ENCODE measurements around the gene CCDC7. TPM values are rescaled to one million over a fixed set of nuclear protein-coding genes. Genes with fewer than 3 reads are reported as not detected.
"Not testable (repeated sequence)": the region's sequence is repeated elsewhere in the genome, so short reads cannot be mapped to it uniquely, and the experiment has no call there.

CCDC7 gene
- total RNA-seq: 10 to 100 TPM; 11.2 to 36.5 (median 14.2) TPM
- long read RNA-seq, donor 1: 0 reads
- long read RNA-seq, donor 2, partial matches to known transcripts: 1 of 1 reads
- long read RNA-seq, donor 2, other reads (novel, unspliced or antisense): 0 of 1 reads

- no peaks in the 10 kb centered on the region for H3K9me3 ChIP-seq
- H3K36me3 ChIP-seq (ENCODE audit: low read depth): no peaks in the 10 kb centered on the region
- ATAC-seq (peak; percentile 99), DNase-seq (peak; percentile 90 to 94 (median 91))
- H3K4me3 ChIP-seq: peak within 1 kb of the TSS; percentile 36
- TF ChIP-seq CTCF (IDR thresholded peaks at IDR 0.05): peak; percentile 59
- intact Hi-C loops (cut with DNase I, micrococcal nuclease): loop anchor here (5.0 to 10.0 kb wide), 2 partner anchors 61 to 69 kb away; no protein-coding TSS in a partner anchor
- no peaks in the 10 kb centered on the region for H3K4me1 ChIP-seq (ENCODE audit: low read depth)
Measured at GRCh38 chr10:32445740-32446535, at the start of gene CCDC7. TSS of gene CCDC7 (plus strand) at chr10:32446140. CDS start at chr10:32451643, 5,503 bp downstream.

- H3K36me3 ChIP-seq (ENCODE audit: low read depth); H3K4me3 ChIP-seq; DNase-seq; ATAC-seq; H3K9me3 ChIP-seq; H3K4me1 ChIP-seq (ENCODE audit: low read depth); intact Hi-C loops (cut with DNase I, micrococcal nuclease): not testable (repeated sequence)
Measured at GRCh38 chr10:32397163-32397562, 48.8 kb upstream of the CCDC7 start.

- H3K36me3 ChIP-seq (ENCODE audit: low read depth); H3K4me1 ChIP-seq (ENCODE audit: low read depth); intact Hi-C loops (cut with DNase I, micrococcal nuclease); H3K9me3 ChIP-seq; H3K4me3 ChIP-seq; ATAC-seq; DNase-seq: not testable (repeated sequence)
Measured at GRCh38 chr10:32399720-32400119, 46.2 kb upstream of the CCDC7 start.

DNA sequence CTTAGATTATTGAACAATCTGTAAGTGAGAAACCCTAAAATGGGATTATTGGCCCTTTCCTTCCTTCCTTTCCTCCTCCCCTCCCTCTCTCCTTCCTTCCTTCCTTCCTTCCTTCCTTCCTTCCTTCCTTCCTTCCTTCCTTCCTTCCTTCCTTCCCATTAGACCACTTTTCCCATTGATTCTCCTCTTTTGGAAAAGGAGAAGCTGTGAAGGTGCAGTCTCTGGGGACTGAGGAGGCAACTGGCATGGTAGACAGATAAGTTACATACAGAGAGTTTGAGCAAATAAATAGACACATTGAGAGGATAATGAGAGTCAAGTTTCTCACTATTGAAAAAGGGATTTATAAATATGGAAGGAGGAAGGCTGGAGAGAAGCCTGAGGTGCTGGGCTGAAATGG is 45.0 kb upstream of the CCDC7 start:
- Histone ChIP-seq H3K9me3 (no peaks in the 10 kb centered on the region), H3K36me3 (ENCODE audit: low read depth) (no peaks in the 10 kb centered on the region), H3K4me1 (ENCODE audit: low read depth) (no peaks in the 10 kb centered on the region), H3K4me3 (no peak overlapping the region)
- no peak for TF ChIP-seq CTCF (IDR thresholded peaks at IDR 0.05)
- intact Hi-C loops (cut with DNase I, micrococcal nuclease): no loop called here
- no peak for DNase-seq
- no peak for ATAC-seq

- ATAC-seq (peak; percentile 68), DNase-seq (no peak)
- H3K36me3 ChIP-seq (ENCODE audit: low read depth): no peaks in the 10 kb centered on the region
- intact Hi-C loops (cut with DNase I, micrococcal nuclease): no loop called here
- no peak for TF ChIP-seq CTCF (IDR thresholded peaks at IDR 0.05)
- H3K4me1 ChIP-seq (ENCODE audit: low read depth): no peaks in the 10 kb centered on the region
- H3K9me3 ChIP-seq: no peaks in the 10 kb centered on the region
- no peak overlapping the region for H3K4me3 ChIP-seq
Measured at GRCh38 chr10:32402499-32402898, 43.4 kb upstream of the CCDC7 start.

DNA sequence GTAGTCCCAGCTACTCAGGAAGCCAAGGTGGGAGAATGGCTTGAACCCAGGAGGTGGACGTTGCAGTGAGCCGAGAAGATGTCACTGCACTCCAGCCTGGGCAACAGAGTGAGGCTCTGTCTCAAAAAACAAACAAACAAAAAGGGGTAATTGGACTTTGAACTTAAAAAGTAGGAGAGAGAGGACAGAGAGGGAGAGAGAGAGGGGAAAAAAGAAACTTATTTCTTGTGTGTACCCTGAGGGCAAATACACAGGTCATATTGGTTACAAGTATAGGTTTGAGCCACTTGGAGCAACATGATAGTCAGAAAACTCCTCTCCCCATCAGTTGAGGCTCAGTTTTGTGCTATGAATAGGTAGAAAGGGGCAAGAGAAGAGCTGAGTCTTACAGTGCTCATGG is 42.8 kb upstream of the CCDC7 start:
- intact Hi-C loops (cut with DNase I, micrococcal nuclease): no loop called here
- H3K4me1 ChIP-seq (ENCODE audit: low read depth): no peaks in the 10 kb centered on the region
- DNase-seq (no peak), ATAC-seq (peak; percentile 13)
- no peak overlapping the region for H3K4me3 ChIP-seq
- no peaks in the 10 kb centered on the region for H3K36me3 ChIP-seq (ENCODE audit: low read depth)
- no peak for TF ChIP-seq CTCF (IDR thresholded peaks at IDR 0.05)
- H3K9me3 ChIP-seq: no peaks in the 10 kb centered on the region
